HCT116 (cell line): ENCODE data around the gene COL5A2.

Source experiments
- CEBPB ChIP-seq: IDR thresholded peaks from 2 replicates; pipeline ENCODE4 v1.6.1; 2012; ENCODE audit warnings: low read depth
- CTCF ChIP-seq, 3 experiments: fragments of 200-600 bp in 1 of 3; sonication (generic) in 1 of 3; IDR thresholded peaks in 2 of 3; conservative IDR thresholded peaks in 1 of 3; 2 replicates each; pipeline ENCODE4 v1.5.1; 2012 to 2017; ENCODE audit warnings: low read depth in 2 of 3, low read length in 2 of 3, antibody characterized with exemption in 1 of 3, borderline replicate concordance in 1 of 3, control low read depth in 1 of 3, mild to moderate bottlenecking in 1 of 3, mixed read lengths in 1 of 3, mixed run types in 1 of 3, moderate library complexity in 1 of 3; ENCODE audit not compliant: insufficient read depth in 1 of 3
- EGR1 ChIP-seq: IDR thresholded peaks from 2 replicates; pipeline ENCODE4 v1.6.1; 2012; ENCODE audit warnings: low read depth
- EZH2phosphoT487 ChIP-seq: fragments of 200-600 bp; IDR thresholded peaks from 2 replicates; pipeline ENCODE4 v1.6.1; 2018; ENCODE audit warnings: antibody characterized with exemption, borderline replicate concordance
- JUND ChIP-seq: IDR thresholded peaks from 2 replicates; pipeline ENCODE4 v1.6.1; 2012

GRCh38 chr2:189221811-189222467 lies 42.4 kb upstream of the COL5A2 start:
- TF ChIP-seq CEBPB (no peak), CTCF (IDR thresholded peaks at IDR 0.05 in 2 of 3, conservative IDR thresholded peaks at IDR 0.05 in 1 of 3; ENCODE audit: borderline replicate concordance in 1 of 3, insufficient read depth in 1 of 3, low read depth in 2 of 3, low read length in 2 of 3) (no peak), EZH2phosphoT487 (no peak), JUND (no peak), EGR1 (no peak)
